ENCODE results near the gene DAPK1.

The DAPK1 gene

DNA sequence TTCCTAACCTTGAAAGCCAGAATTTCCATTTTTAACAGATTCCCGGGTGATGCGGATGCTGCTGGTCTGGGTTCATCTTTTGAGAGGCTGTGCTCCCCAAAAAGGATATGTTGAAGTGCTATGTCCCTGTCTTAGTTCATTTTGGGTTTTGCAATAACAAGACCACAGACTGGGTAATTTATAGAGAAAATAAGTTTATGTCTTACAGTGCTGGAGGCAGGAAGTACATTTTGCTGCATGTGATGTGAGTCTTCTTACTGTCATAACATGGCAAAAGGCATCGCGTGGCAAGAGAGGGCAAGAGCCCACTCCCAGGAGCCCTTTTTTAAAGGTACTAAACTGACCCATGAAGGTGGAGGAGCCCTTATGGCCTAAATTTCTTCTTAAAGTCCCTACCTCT lies 114.1 kb downstream of the DAPK1 start:
- H3K27me3 ChIP-seq (ENCODE audit: control insufficient read depth, insufficient read depth, low read length) = no peaks in the 10 kb centered on the region
- H3K9me3 ChIP-seq (ENCODE audit: control insufficient read depth, low read depth, low read length) = no peaks in the 10 kb centered on the region
- no peak overlapping the region for H3K27ac ChIP-seq (ENCODE audit: low read length)
- H3K36me3 ChIP-seq (ENCODE audit: control insufficient read depth, low read depth, low read length) = peaks cover 22% of the 10 kb centered on the region
- H3K9ac ChIP-seq (ENCODE audit: low read length) = no peak overlapping the region
- H3K4me1 ChIP-seq (ENCODE audit: control insufficient read depth, low read depth, low read length) = peaks cover 26% of the 10 kb centered on the region
- H3K4me3 ChIP-seq (ENCODE audit: low read length) = no peak overlapping the region

DNA sequence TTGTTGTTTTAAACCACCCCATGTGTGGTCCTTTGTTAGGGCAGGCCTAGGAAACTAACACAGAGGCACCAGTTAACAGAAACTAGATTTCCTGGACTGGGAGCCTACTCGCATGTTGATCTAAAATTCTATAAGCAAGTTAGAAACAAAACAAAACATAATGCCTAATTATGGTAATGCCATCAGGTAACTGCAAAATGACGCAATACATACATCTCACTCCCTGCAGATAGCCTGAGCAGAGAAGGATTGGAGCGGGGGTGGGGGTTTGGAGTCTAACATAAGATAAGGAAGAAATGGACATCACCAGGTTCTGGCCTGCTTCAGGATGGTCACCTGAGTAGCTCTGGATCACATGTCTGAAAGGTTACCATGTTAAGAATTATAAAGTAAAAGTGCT lies 114.9 kb downstream of the DAPK1 start:
- H3K27ac ChIP-seq (ENCODE audit: low read length) = no peak overlapping the region
- no peaks in the 10 kb centered on the region for H3K9me3 ChIP-seq (ENCODE audit: control insufficient read depth, low read depth, low read length)

DNA sequence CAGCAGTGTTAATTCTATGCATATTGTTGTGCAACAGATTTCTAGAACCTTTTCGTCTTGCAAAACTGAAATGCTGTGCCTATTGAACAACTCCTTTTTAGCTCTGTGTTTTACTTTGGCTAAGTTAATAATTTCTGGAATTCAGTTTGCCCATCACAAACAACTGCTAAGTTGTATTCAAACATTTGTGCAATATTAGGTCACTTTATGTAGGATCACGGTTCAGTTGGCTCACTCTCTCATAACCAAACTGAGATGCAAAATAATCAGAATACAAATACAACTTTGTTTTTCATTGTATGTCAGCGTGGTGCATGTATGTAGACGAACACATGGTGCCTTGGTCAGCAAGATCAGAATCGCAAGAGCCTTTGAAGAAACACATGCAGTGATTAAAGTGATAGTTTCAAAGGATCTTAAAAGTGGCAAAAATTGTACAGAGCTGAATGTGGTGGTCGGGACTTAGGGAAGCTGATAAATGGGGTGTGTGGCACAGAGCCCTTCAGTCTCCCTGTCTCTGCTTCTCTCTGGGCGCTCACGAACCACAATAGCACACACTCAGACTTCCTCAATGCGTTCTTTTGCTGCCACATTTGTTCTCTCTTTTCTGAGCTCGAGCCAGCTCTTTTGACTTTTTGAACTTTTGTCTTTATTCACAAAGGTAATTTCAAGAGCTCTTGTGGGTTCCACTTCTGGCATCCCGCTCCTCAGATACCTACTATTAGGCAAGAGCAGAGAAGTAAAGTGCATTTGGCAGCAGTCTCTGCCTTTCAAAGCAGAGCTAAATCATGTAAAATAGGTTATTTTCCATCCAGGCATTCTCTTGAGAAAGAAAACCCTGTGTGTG lies 115.8 kb downstream of the DAPK1 start:
- Histone ChIP-seq H3K27ac (ENCODE audit: low read length) (no peak overlapping the region), H3K36me3 (ENCODE audit: control insufficient read depth, low read depth, low read length) (peaks cover 15% of the 10 kb centered on the region), H3K9me3 (ENCODE audit: control insufficient read depth, low read depth, low read length) (no peaks in the 10 kb centered on the region), H3K9ac (ENCODE audit: low read length) (no peak overlapping the region), H3K27me3 (ENCODE audit: control insufficient read depth, insufficient read depth, low read length) (no peaks in the 10 kb centered on the region), H3K4me1 (ENCODE audit: control insufficient read depth, low read depth, low read length) (peaks cover 21% of the 10 kb centered on the region), H3K4me3 (ENCODE audit: low read length) (no peak overlapping the region)

More for the DNA sequence above, 114.9 kb downstream of the DAPK1 start:
- no peak overlapping the region for H3K9ac ChIP-seq (ENCODE audit: low read length)
- no peak overlapping the region for H3K4me3 ChIP-seq (ENCODE audit: low read length)
- H3K36me3 ChIP-seq (ENCODE audit: control insufficient read depth, low read depth, low read length) = peaks cover 17% of the 10 kb centered on the region
- H3K27me3 ChIP-seq (ENCODE audit: control insufficient read depth, insufficient read depth, low read length) = no peaks in the 10 kb centered on the region
- H3K4me1 ChIP-seq (ENCODE audit: control insufficient read depth, low read depth, low read length) = peaks cover 26% of the 10 kb centered on the region

DNA sequence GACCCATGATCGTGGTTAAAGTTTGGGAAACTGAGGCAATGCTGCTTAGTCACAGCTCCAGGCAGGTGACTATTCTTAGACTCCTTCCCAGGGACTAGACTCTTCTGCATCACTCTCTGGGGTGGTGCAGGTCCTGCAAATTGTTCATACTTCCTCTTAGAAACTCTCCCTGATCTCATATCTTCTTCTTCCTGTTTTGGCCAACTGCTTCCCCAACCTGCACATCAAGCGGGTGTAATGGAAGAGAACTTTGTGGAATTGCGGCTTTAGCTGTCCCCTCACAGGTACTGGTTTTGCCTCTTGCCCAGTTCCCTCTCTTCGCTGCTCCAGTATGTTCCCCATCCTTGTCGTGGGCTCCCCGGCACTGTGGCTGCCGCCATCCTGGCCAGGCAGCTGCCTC lies 116.7 kb downstream of the DAPK1 start:
- H3K27ac ChIP-seq (ENCODE audit: low read length) = no peak overlapping the region
- H3K9me3 ChIP-seq (ENCODE audit: control insufficient read depth, low read depth, low read length) = no peaks in the 10 kb centered on the region
- no peak overlapping the region for H3K4me3 ChIP-seq (ENCODE audit: low read length)
- H3K36me3 ChIP-seq (ENCODE audit: control insufficient read depth, low read depth, low read length) = peaks cover 15% of the 10 kb centered on the region
- no peaks in the 10 kb centered on the region for H3K27me3 ChIP-seq (ENCODE audit: control insufficient read depth, insufficient read depth, low read length)
- H3K9ac ChIP-seq (ENCODE audit: low read length) = no peak overlapping the region
- peaks cover 13% of the 10 kb centered on the region for H3K4me1 ChIP-seq (ENCODE audit: control insufficient read depth, low read depth, low read length)

DNA sequence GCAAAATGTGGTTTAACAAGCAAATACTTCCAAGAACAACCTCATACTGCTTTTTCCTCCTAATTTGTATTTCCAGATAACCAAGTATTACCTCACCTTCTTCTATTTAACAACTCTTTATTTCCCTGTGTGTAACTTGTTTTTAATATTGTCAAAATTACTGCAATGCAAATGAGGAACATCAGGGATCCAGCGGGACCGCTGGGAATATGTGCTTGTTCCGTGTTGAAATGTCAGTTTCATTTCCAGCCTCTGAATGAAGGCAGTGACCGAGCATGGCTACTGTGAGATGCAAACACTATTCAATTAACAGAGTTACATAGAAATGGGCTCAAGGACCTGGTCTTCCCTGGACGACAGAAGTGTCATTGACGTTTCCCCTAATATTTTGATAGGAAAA lies 117.5 kb downstream of the DAPK1 start:
- Histone ChIP-seq H3K4me3 (ENCODE audit: low read length) (no peak overlapping the region), H3K36me3 (ENCODE audit: control insufficient read depth, low read depth, low read length) (peaks cover 14% of the 10 kb centered on the region), H3K4me1 (ENCODE audit: control insufficient read depth, low read depth, low read length) (peaks cover 9% of the 10 kb centered on the region), H3K27ac (ENCODE audit: low read length) (no peak overlapping the region), H3K9me3 (ENCODE audit: control insufficient read depth, low read depth, low read length) (no peaks in the 10 kb centered on the region), H3K9ac (ENCODE audit: low read length) (no peak overlapping the region), H3K27me3 (ENCODE audit: control insufficient read depth, insufficient read depth, low read length) (no peaks in the 10 kb centered on the region)

DNA sequence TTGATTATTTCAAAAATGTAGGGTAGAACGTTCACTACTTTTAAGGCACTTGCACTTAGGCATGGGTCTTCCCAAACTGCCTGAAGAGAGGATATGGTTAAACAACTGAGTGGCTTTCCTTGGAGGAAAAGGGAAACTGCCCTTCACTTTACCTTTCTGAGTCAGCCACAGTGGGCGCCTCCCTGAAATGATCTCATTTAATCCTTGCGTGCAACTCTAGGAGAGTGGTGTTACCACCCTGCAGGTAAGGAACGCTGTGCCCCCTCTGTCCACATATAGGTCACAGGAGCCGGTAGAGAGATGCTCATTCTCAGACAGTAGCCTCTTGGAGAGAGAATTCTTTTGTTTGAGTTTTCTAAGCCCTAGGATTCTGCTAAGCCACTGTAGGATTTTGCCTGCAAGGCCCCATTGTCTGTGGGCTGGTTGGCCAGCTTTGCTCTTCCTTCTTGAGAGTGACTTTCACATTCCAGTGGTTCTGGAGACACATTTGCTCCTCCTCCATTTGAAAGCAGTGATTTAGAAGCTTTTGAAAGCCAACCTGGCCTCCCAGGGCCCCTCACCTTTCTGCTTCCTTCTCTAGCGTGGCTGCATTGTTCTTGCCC lies 118.0 kb downstream of the DAPK1 start:
- H3K27ac ChIP-seq (ENCODE audit: low read length) = no peak overlapping the region
- peaks cover 11% of the 10 kb centered on the region for H3K36me3 ChIP-seq (ENCODE audit: control insufficient read depth, low read depth, low read length)
- no peaks in the 10 kb centered on the region for H3K9me3 ChIP-seq (ENCODE audit: control insufficient read depth, low read depth, low read length)
- H3K4me1 ChIP-seq (ENCODE audit: control insufficient read depth, low read depth, low read length) = peaks cover 6% of the 10 kb centered on the region
- no peak overlapping the region for H3K4me3 ChIP-seq (ENCODE audit: low read length)
- no peaks in the 10 kb centered on the region for H3K27me3 ChIP-seq (ENCODE audit: control insufficient read depth, insufficient read depth, low read length)
- no peak overlapping the region for H3K9ac ChIP-seq (ENCODE audit: low read length)

DNA sequence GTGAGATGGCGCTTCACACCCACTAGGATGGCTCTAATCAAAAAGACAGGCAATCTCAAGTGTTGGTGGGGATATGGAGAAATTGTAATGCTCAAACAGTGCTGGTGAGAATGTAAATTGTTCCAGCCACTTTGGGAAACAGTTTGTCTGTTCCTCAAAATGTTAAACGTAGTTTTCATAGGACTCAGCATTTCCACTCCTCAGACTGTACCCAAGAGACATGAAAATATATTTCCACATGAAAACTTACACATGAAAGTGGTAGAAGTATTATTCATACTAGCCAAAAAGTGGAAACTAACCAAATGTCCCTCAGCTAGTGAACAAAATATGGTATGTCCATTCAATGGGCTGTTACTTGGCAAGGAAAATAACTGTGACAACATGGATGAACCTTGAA lies 120.6 kb downstream of the DAPK1 start:
- no peaks in the 10 kb centered on the region for H3K27me3 ChIP-seq (ENCODE audit: control insufficient read depth, insufficient read depth, low read length)
- H3K36me3 ChIP-seq (ENCODE audit: control insufficient read depth, low read depth, low read length) = peaks cover 11% of the 10 kb centered on the region
- H3K4me3 ChIP-seq (ENCODE audit: low read length) = no peak overlapping the region
- no peak overlapping the region for H3K27ac ChIP-seq (ENCODE audit: low read length)
- peaks cover 6% of the 10 kb centered on the region for H3K4me1 ChIP-seq (ENCODE audit: control insufficient read depth, low read depth, low read length)
- H3K9me3 ChIP-seq (ENCODE audit: control insufficient read depth, low read depth, low read length) = no peaks in the 10 kb centered on the region
- no peak overlapping the region for H3K9ac ChIP-seq (ENCODE audit: low read length)

DNA sequence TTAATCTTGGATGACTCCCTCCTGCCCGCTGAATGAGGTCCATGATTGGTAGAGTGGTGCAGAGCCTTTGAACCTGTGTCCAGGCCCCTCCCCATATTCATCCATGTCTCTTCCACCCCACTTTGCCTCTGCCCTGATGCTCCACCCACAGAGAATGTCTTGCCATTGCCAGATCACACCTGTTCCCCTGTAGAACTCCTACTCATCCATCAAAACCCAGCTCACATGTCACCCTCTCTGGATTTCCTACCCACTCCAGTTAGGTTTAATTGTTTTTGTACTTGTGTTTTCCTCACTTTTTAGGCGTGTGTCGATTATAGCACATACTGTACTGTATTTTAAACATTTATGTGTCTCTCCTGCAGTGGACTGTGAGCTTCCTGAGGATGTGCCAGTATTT lies 121.3 kb downstream of the DAPK1 start:
- Histone ChIP-seq H3K27ac (ENCODE audit: low read length) (no peak overlapping the region), H3K4me3 (ENCODE audit: low read length) (no peak overlapping the region), H3K27me3 (ENCODE audit: control insufficient read depth, insufficient read depth, low read length) (no peaks in the 10 kb centered on the region), H3K4me1 (ENCODE audit: control insufficient read depth, low read depth, low read length) (peaks cover 6% of the 10 kb centered on the region), H3K9ac (ENCODE audit: low read length) (no peak overlapping the region), H3K9me3 (ENCODE audit: control insufficient read depth, low read depth, low read length) (no peaks in the 10 kb centered on the region), H3K36me3 (ENCODE audit: control insufficient read depth, low read depth, low read length) (peaks cover 11% of the 10 kb centered on the region)

DNA sequence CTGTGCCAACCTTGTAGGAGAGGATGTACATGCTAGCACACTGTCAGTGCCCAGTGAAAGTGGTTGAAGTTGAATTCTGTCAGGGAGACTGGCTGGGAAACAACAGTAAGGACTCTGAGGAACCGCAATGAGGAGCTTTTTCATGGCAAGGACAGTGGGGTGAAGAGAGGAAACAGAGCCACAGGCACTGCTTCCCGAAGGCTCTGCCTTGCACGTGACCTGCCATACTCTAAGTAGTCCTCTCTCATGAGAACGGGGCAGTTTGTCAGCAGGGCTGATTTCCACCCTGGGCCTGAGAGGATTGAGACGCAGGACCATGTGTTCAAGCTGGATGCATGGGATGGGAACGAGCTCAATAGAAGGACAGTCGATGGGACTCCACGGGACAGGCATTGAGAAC lies 121.7 kb downstream of the DAPK1 start:
- no peak overlapping the region for H3K4me3 ChIP-seq (ENCODE audit: low read length)
- H3K9ac ChIP-seq (ENCODE audit: low read length) = no peak overlapping the region

DNA sequence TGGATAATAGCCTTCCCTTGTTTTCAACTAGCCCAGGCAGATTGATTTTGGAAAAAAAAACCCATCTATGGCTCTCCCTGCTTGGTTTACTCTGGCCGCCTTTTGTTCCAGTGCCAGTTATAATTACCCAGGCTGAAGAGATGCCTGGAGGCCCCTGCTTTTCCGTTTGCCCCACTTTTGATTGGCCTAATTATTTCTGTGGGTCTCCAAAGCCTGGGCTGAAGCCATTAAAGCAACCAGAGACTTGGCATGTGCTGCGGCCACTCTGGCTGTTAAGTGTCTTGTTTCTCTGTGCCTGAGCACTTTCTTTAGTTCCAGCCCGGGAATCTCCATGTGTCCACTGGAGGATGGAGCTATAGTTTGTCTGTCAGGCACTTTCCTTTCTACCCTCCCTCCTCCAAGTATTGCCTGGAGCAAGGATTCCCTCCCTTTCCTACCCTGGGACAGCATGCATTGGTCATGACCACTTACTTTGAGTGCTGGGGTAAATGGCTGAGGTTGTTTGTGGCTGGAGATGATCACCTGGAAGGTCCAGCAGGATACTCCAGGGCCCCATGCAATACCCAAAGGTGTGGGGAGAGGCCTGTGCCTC lies 123.2 kb downstream of the DAPK1 start:
- Histone ChIP-seq H3K4me1 (ENCODE audit: control insufficient read depth, low read depth, low read length) (no peaks in the 10 kb centered on the region), H3K9me3 (ENCODE audit: control insufficient read depth, low read depth, low read length) (no peaks in the 10 kb centered on the region), H3K4me3 (ENCODE audit: low read length) (no peak overlapping the region), H3K36me3 (ENCODE audit: control insufficient read depth, low read depth, low read length) (peaks cover 16% of the 10 kb centered on the region), H3K27me3 (ENCODE audit: control insufficient read depth, insufficient read depth, low read length) (no peaks in the 10 kb centered on the region), H3K9ac (ENCODE audit: low read length) (no peak overlapping the region), H3K27ac (ENCODE audit: low read length) (no peak overlapping the region)

More for the DNA sequence above, 121.7 kb downstream of the DAPK1 start:
- Histone ChIP-seq H3K9me3 (ENCODE audit: control insufficient read depth, low read depth, low read length) (no peaks in the 10 kb centered on the region), H3K4me1 (ENCODE audit: control insufficient read depth, low read depth, low read length) (peaks cover 6% of the 10 kb centered on the region), H3K36me3 (ENCODE audit: control insufficient read depth, low read depth, low read length) (peaks cover 11% of the 10 kb centered on the region), H3K27me3 (ENCODE audit: control insufficient read depth, insufficient read depth, low read length) (no peaks in the 10 kb centered on the region), H3K27ac (ENCODE audit: low read length) (no peak overlapping the region)

DNA sequence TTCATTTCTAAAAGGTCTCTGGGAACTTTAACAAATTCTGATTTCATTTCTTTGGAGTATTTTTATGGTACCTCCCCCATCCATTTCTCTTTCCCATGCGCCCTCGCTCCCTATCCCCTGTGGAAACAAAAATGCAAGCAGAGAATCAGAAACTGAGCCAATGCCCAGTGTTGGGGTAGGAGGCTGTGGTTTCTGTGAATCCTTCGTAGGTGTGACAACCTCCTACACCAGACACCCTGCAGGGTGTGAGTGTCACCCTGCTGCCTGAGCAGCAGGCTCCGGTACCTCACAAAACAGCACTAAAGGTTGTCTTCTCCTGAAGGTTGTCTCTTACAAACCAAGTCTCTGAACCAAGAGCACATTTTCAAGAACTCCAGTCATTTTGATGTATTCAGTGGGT lies 124.4 kb downstream of the DAPK1 start:
- H3K4me1 ChIP-seq (ENCODE audit: control insufficient read depth, low read depth, low read length) = no peaks in the 10 kb centered on the region
- H3K27ac ChIP-seq (ENCODE audit: low read length) = no peak overlapping the region
- H3K4me3 ChIP-seq (ENCODE audit: low read length) = no peak overlapping the region
- no peaks in the 10 kb centered on the region for H3K27me3 ChIP-seq (ENCODE audit: control insufficient read depth, insufficient read depth, low read length)
- no peak overlapping the region for H3K9ac ChIP-seq (ENCODE audit: low read length)
- peaks cover 9% of the 10 kb centered on the region for H3K36me3 ChIP-seq (ENCODE audit: control insufficient read depth, low read depth, low read length)
- no peaks in the 10 kb centered on the region for H3K9me3 ChIP-seq (ENCODE audit: control insufficient read depth, low read depth, low read length)
